Right lobe of liver (tissue), 6 donors: ENCODE measurements around the gene SUCLG2. TPM values are rescaled to one million over a fixed set of nuclear protein-coding genes. Genes with fewer than 3 reads are reported as not detected.

Experiments
- ATAC-seq, 4 donors: fragments of 200-7000 bp; cut with Tn5 transposase; one replicate each; pipeline ENCODE4 v1.9.1; 2020; ENCODE audit warnings: mild to moderate bottlenecking in 4 of 4, moderate library complexity in 4 of 4
- DNase-seq, 3 donors: peaks; one replicate each; pipeline ENCODE4 v3.0.0-alpha.2; 2020
- H3K27ac ChIP-seq, 3 donors: fragments of 200-600 bp; one replicate each; pipeline ENCODE4 v1.8.0; 2022
- H3K27me3 ChIP-seq, 2 donors: fragments of 200-600 bp; one replicate each; pipeline ENCODE4 v1.8.0; 2022
- H3K36me3 ChIP-seq, 4 donors: fragments of 200-600 bp; sonication (generic) in 1 of 4; one replicate each; pipeline versions ENCODE4 v1.5.1 to v1.8.0; 2017 to 2022; ENCODE audit warnings: control low read depth in 1 of 4
- H3K4me1 ChIP-seq, 4 donors: fragments of 200-600 bp; sonication (generic) in 1 of 4; one replicate each; pipeline versions ENCODE4 v1.5.1 to v1.8.0; 2017 to 2022; ENCODE audit warnings: control low read depth in 1 of 4
- H3K4me3 ChIP-seq, 3 donors: fragments of 200-600 bp; one replicate each; pipeline ENCODE4 v1.8.0; 2022
- H3K9me3 ChIP-seq, 4 donors: fragments of 200-600 bp; sonication (generic) in 1 of 4; one replicate each; pipeline versions ENCODE4 v1.5.1 to v1.8.0; 2017 to 2022; ENCODE audit warnings: control low read depth in 1 of 4
- CTCF ChIP-seq, 4 donors: fragments of 200-600 bp in 3 of 4; fragments of 450-650 bp in 1 of 4; IDR thresholded peaks; one replicate each; pipeline versions ENCODE4 v1.5.1 to v1.8.0; 2016 to 2022; ENCODE audit warnings: antibody characterized with exemption in 4 of 4, mild to moderate bottlenecking in 2 of 4
- POLR2A ChIP-seq: fragments of 450-650 bp; IDR thresholded peaks from one replicate; pipeline ENCODE4 v1.6.1; 2017; ENCODE audit warnings: antibody characterized with exemption, mild to moderate bottlenecking
- WGBS: methylation state at CpG from one replicate; pipeline ENCODE4 v1.1.6; 2018; ENCODE audit warnings: low coverage, low lambda C conversion rate; ENCODE audit not compliant: insufficient coverage; ENCODE audit errors: missing lambda C conversion rate; 5-methylcytosine and 5-hydroxymethylcytosine counted together
- intact Hi-C, 2 donors: fragments of 100-400 bp; cut with DNase I; formaldehyde crosslinking; loops; one replicate each; pipeline versions ENCODE4 v1.11.2 to v1.14.1; 2022
- total RNA-seq, 6 experiments: library from RNA; depleted of rRNA in 2 of 6; stranded (reverse); fragments of >200 nt in 2 of 6; fragmentation: NEBNext Ultra II Directional in 3 of 6; extraction: Animal tissue kit (Norgen Biotek cat#: 25700) in 3 of 6; gene quantifications; one replicate each; pipeline versions ENCODE4 v1.1.0 to v1.2.4, GENCODE V29; 2016 to 2023
- donor health status: DM: no; HTN: yes; CAD: no.
- donor health status: DM: no; HTN: no; CAD: no.
- donor health status: DM: no; HTN: no; CAD: no.
- donor health status: DM: no; HTN: yes; CAD: no.
- donor health status: DM: no; HTN: yes; CAD: no.

SUCLG2 gene
- total RNA-seq, 6 experiments from 2014 or later = 138 to 167 (median 158) TPM

- Histone ChIP-seq H3K9me3 (no peaks in the 10 kb centered on the region), H3K4me3 (no peak overlapping the region), H3K27ac (peak overlapping the region in 2 of 3 donors; percentile 71 to 88), H3K27me3 (no peaks in the 10 kb centered on the region), H3K4me1 (peaks cover 0 to 54% (median 19%) of the 10 kb centered on the region in 4 donors), H3K36me3 (no peaks in the 10 kb centered on the region)
- intact Hi-C loops = no loop called here
- ATAC-seq = no peak
- TF ChIP-seq POLR2A (no peak), CTCF (IDR thresholded peaks at IDR 0.05) (no peak)
- DNase-seq = no peak
- WGBS = 53% methylated on average over 3 of the region's 3 CpGs
These were observed 4.7 kb downstream of the SUCLG2 start for GRCh38 chr3:67649681-67650080.

- peak in 1 of 4 donors; percentile 2 for ATAC-seq
- Histone ChIP-seq H3K9me3 (no peaks in the 10 kb centered on the region), H3K4me1 (peaks cover 0 to 54% (median 19%) of the 10 kb centered on the region in 4 donors), H3K27me3 (no peaks in the 10 kb centered on the region), H3K27ac (peak overlapping the region; percentile 70 to 88 (median 71)), H3K4me3 (no peak overlapping the region), H3K36me3 (no peaks in the 10 kb centered on the region)
- WGBS = 25% methylated on average over 4 of the region's 4 CpGs
- DNase-seq = no peak
- TF ChIP-seq CTCF (IDR thresholded peaks at IDR 0.05) (no peak), POLR2A (peak; percentile 1)
- intact Hi-C loops = no loop called here
These were observed 5.7 kb downstream of the SUCLG2 start for GRCh38 chr3:67648701-67649100.

- Histone ChIP-seq H3K4me3 (no peak overlapping the region), H3K27ac (peak overlapping the region; percentile 70 to 88 (median 82)), H3K9me3 (no peaks in the 10 kb centered on the region), H3K27me3 (no peaks in the 10 kb centered on the region), H3K36me3 (no peaks in the 10 kb centered on the region), H3K4me1 (peaks cover 0 to 54% (median 19%) of the 10 kb centered on the region in 4 donors)
- peak; percentile 53 for TF ChIP-seq POLR2A
- TF ChIP-seq CTCF (IDR thresholded peaks at IDR 0.05) = no peak
- DNase-seq (peak; percentile 28 to 78 (median 56)), ATAC-seq (peak; percentile 63 to 78 (median 70))
- WGBS = 52% methylated on average over 4 of the region's 4 CpGs
- intact Hi-C loops = no loop called here
These were observed 6.2 kb downstream of the SUCLG2 start for GRCh38 chr3:67648229-67648628.

- TF ChIP-seq POLR2A (peak; percentile 50), CTCF (IDR thresholded peaks at IDR 0.05) (no peak)
- H3K9me3 ChIP-seq = no peaks in the 10 kb centered on the region
- ATAC-seq = peak; percentile 77 to 88 (median 84)
- no peaks in the 10 kb centered on the region for H3K27me3 ChIP-seq
- intact Hi-C loops = no loop called here
- peaks cover 0 to 3% (median 0%) of the 10 kb centered on the region in 4 donors for H3K36me3 ChIP-seq
- peak overlapping the region; percentile 70 to 88 (median 82) for H3K27ac ChIP-seq
- no peak overlapping the region for H3K4me3 ChIP-seq
- DNase-seq = peak; percentile 65 to 87 (median 74)
- 25% methylated on average over 5 of the region's 5 CpGs for WGBS
- H3K4me1 ChIP-seq = peaks cover 0 to 47% (median 19%) of the 10 kb centered on the region in 4 donors
These were observed 7.0 kb downstream of the SUCLG2 start for GRCh38 chr3:67647390-67647878.
